Lower leg skin (tissue), 4 donors: ENCODE data around the gene LHX1. TPM values are rescaled to one million over a fixed set of nuclear protein-coding genes. Genes with fewer than 3 reads are reported as not detected.
A peak's percentile ranks its signal among the peaks of the same experiment; 100 is the strongest.

Experiments used
- DNase-seq, 2 donors: peaks; one replicate each; pipeline ENCODE4 v3.0.0-alpha.2; 2019; ENCODE audit warnings: low spot score in 2 of 2
- H3K4me3 ChIP-seq: fragments of 200-600 bp; sonication (generic); 2 replicates; pipeline ENCODE4 v1.5.1; 2017; ENCODE audit warnings: mild to moderate bottlenecking, low read depth; ENCODE audit not compliant: poor library complexity, severe bottlenecking
- CTCF ChIP-seq, 3 donors: fragments of 450-650 bp; IDR thresholded peaks; one replicate each; pipeline ENCODE4 v1.5.1; 2016; ENCODE audit warnings: antibody characterized with exemption in 3 of 3, mild to moderate bottlenecking in 3 of 3, moderate library complexity in 2 of 3
- POLR2A ChIP-seq, 2 donors: fragments of 450-650 bp; IDR thresholded peaks; one replicate each; pipeline ENCODE4 v1.6.1; 2016 to 2017; ENCODE audit warnings: antibody characterized with exemption in 2 of 2, mild to moderate bottlenecking in 1 of 2, moderate library complexity in 1 of 2
- WGBS, 2 donors: methylation state at CpG; one replicate each; pipeline ENCODE4 v1.1.5; 2018; 5-methylcytosine and 5-hydroxymethylcytosine counted together
- intact Hi-C: fragments of 100-400 bp; cut with DNase I; formaldehyde crosslinking; loops from one replicate; pipeline ENCODE4 v1.15.0; 2023; ENCODE audit warnings: low total_unique reads
- total RNA-seq, 4 donors: library from RNA; depleted of rRNA; stranded (reverse); fragments of >200 nt; gene quantifications; one replicate each; pipeline ENCODE4 v1.1.0, GENCODE V29; 2016

The LHX1 gene
- total RNA-seq, 4 donors from 2014 or later = not detected

GRCh38 chr17:36934692-36935630, 2.3 kb upstream of the LHX1 start:
- TF ChIP-seq POLR2A (IDR thresholded peaks at IDR 0.05) (no peak), CTCF (IDR thresholded peaks at IDR 0.05) (no peak)
- WGBS, 2 donors = 2 to 5% methylated on average over 58 to 70 of the region's 79 CpGs
- peak in 1 of 2 donors; percentile 85 for DNase-seq
- intact Hi-C loops = no loop called here
- no peak overlapping the region for H3K4me3 ChIP-seq

GRCh38 chr17:36935671-36936454, 1.4 kb upstream of the LHX1 start:
- intact Hi-C loops = no loop called here
- WGBS, 2 donors = 1 to 3% methylated on average over 47 to 49 of the region's 49 CpGs
- no peak overlapping the region for H3K4me3 ChIP-seq
- no peak for TF ChIP-seq POLR2A (IDR thresholded peaks at IDR 0.05)
- peak in 1 of 2 donors; percentile 81 for DNase-seq

- intact Hi-C loops = no loop called here
- 0 to 1% methylated on average over 29 to 41 of the region's 58 CpGs for WGBS, 2 donors
- TF ChIP-seq POLR2A (IDR thresholded peaks at IDR 0.05) (no peak), CTCF (IDR thresholded peaks at IDR 0.05) (no peak)
- DNase-seq = peak in 1 of 2 donors; percentile 67
- H3K4me3 ChIP-seq = no peak overlapping the region
Observed at GRCh38 chr17:36936455-36937000, 747 bp upstream of the LHX1 start.

- H3K4me3 ChIP-seq = no peak overlapping the region
- no peak for TF ChIP-seq CTCF (IDR thresholded peaks at IDR 0.05)
- TF ChIP-seq POLR2A (IDR thresholded peaks at IDR 0.05) = no peak
- DNase-seq = peak in 1 of 2 donors; percentile 86
- 2 to 4% methylated on average over 35 to 36 of the region's 36 CpGs for WGBS, 2 donors
- intact Hi-C loops = no loop called here
Observed at GRCh38 chr17:36937959-36938565, 787 bp downstream of the LHX1 start.

GRCh38 chr17:36938566-36939051, 1.3 kb downstream of the LHX1 start:
- WGBS, 2 donors = 2 to 4% methylated on average over 20 to 25 of the region's 25 CpGs
- TF ChIP-seq CTCF (IDR thresholded peaks at IDR 0.05) (no peak), POLR2A (IDR thresholded peaks at IDR 0.05) (no peak)
- H3K4me3 ChIP-seq = no peak overlapping the region
- intact Hi-C loops = no loop called here
- DNase-seq = peak in 1 of 2 donors; percentile 80
